NCI-H1436 treated with DMSO at 0.1 percent for 48 hours (cell line): ENCODE data around the gene FXYD6.

Source experiments
- DNase-seq: peaks from one replicate; lab custom pipeline; 2025; lab: John Stamatoyannopoulos, UW

FXYD6 gene

GRCh38 chr11:117792992-117793391 is 83.5 kb downstream of the FXYD6 start:
- no peak for DNase-seq

GRCh38 chr11:117792241-117792640 is 84.2 kb downstream of the FXYD6 start:
- no peak for DNase-seq

- no peak for DNase-seq
Observed at GRCh38 chr11:117790279-117790678, 86.2 kb downstream of the FXYD6 start.

- DNase-seq, result no peak
Observed at GRCh38 chr11:117789241-117789640, 87.2 kb downstream of the FXYD6 start.
